Neural progenitor cell (in vitro differentiated cells): ENCODE data around the gene ERICH6. TPM values are rescaled to one million over a fixed set of nuclear protein-coding genes. Genes with fewer than 3 reads are reported as not detected.

Experiments
- DNase-seq: peaks from one replicate; pipeline ENCODE4 v3.0.0-alpha.2; 2016; ENCODE audit warnings: low spot score
- H2AFZ ChIP-seq: fragments of 200-600 bp; sonication (generic); replicated peaks from 2 replicates; pipeline ENCODE4 v1.6.1; 2016; ENCODE audit warnings: antibody characterized with exemption
- H3F3A ChIP-seq: fragments of 200-600 bp; sonication (generic); 2 replicates; pipeline ENCODE4 v1.6.1; 2016; ENCODE audit warnings: antibody characterized with exemption, low read depth
- H3K27ac ChIP-seq: fragments of 200-600 bp; sonication (generic); 2 replicates; pipeline ENCODE4 v1.5.1; 2016; ENCODE audit warnings: mild to moderate bottlenecking
- H3K27me3 ChIP-seq: fragments of 200-600 bp; sonication (generic); 2 replicates; pipeline ENCODE4 v1.6.1; 2016; ENCODE audit warnings: mild to moderate bottlenecking, moderate library complexity
- H3K36me3 ChIP-seq: fragments of 200-600 bp; sonication (generic); 2 replicates; pipeline ENCODE4 v1.5.1; 2016
- H3K4me1 ChIP-seq: fragments of 200-600 bp; sonication (generic); 2 replicates; pipeline ENCODE4 v1.6.1; 2016; ENCODE audit warnings: mixed run types
- H3K4me2 ChIP-seq: fragments of 200-600 bp; sonication (generic); 2 replicates; pipeline ENCODE4 v1.6.1; 2016
- H3K4me3 ChIP-seq: fragments of 200-600 bp; sonication (generic); 2 replicates; pipeline ENCODE4 v1.5.1; 2016
- H3K79me2 ChIP-seq: fragments of 200-600 bp; sonication (generic); 2 replicates; pipeline ENCODE4 v1.6.1; 2016; ENCODE audit warnings: low read depth
- H3K9ac ChIP-seq: fragments of 200-600 bp; sonication (generic); 2 replicates; pipeline ENCODE4 v1.6.1; 2016
- H3K9me3 ChIP-seq: fragments of 200-600 bp; sonication (generic); 2 replicates; pipeline ENCODE4 v1.5.1; 2016; ENCODE audit warnings: low read depth
- H4K20me1 ChIP-seq: fragments of 200-600 bp; sonication (generic); 2 replicates; pipeline ENCODE4 v1.6.1; 2016; ENCODE audit warnings: low read depth
- H3K27ac Mint-ChIP-seq: 3 replicates; pipeline ENCODE4 v1.8.0; 2021; ENCODE audit warnings: mixed read lengths
- H3K27me3 Mint-ChIP-seq: 2 replicates; pipeline ENCODE4 v1.8.0; 2022; ENCODE audit warnings: low read depth, mild to moderate bottlenecking, inconsistent platforms, moderate library complexity, mixed read lengths; ENCODE audit not compliant: insufficient read depth
- H3K36me3 Mint-ChIP-seq: 3 replicates; pipeline ENCODE4 v1.8.0; 2021; ENCODE audit warnings: mixed read lengths
- H3K4me1 Mint-ChIP-seq: 3 replicates; pipeline ENCODE4 v1.8.0; 2021; ENCODE audit warnings: mixed read lengths
- H3K4me3 Mint-ChIP-seq: 3 replicates; pipeline ENCODE4 v1.8.0; 2021; ENCODE audit warnings: mild to moderate bottlenecking, moderate library complexity, mixed read lengths
- H3K9me3 Mint-ChIP-seq: 3 replicates; pipeline ENCODE4 v1.8.0; 2020; ENCODE audit warnings: mixed read lengths
- EZH2 ChIP-seq: fragments of 200-600 bp; sonication (generic); IDR thresholded peaks from 2 replicates; pipeline ENCODE4 v1.6.1; 2017; ENCODE audit warnings: antibody characterized with exemption, mild to moderate bottlenecking, moderate library complexity
- EZH2phosphoT487 ChIP-seq: fragments of 200-600 bp; sonication (generic); IDR thresholded peaks from 2 replicates; pipeline ENCODE4 v1.6.1; 2017; ENCODE audit warnings: antibody characterized with exemption
- total RNA-seq: library from RNA; depleted of rRNA; stranded (reverse); fragments of >200 nt; gene quantifications from 2 replicates; pipeline ENCODE4 v1.2.3, GENCODE V29; 2015; ENCODE audit warnings: low replicate concordance
- TF ChIP-seq, protein P1 (sequence below): fragments of 200-600 bp; sonication (generic); IDR thresholded peaks from 2 replicates; pipeline ENCODE4 v1.5.1; 2017; ENCODE audit warnings: antibody characterized with exemption, mild to moderate bottlenecking

The ERICH6 gene
- total RNA-seq, 1 donor from 2014 or later, result not detected

DNA sequence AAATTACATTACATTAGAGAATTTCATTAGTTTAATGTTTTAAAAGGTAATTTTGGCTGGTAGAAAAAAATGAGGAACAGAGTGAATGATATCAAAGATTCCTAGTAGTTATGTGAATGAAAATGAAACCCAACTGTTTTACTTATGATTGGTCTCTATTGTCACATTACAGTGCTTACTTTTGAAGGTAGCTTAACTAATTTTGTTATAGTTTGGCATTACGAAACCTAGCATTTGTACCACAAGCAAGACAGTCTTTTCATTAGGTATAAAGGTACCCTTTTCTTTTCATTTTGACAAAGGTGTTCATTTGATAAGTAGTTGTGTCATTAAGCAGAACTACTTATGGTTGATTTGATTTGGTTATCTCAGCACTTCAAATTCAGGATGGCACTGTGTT lies 93.7 kb downstream of the ERICH6 start:
- H3K27ac Mint-ChIP-seq, result no peak overlapping the region
- peaks cover 62% of the 10 kb centered on the region for H3K36me3 Mint-ChIP-seq
- DNase-seq, result no peak
- peaks cover 21% of the 10 kb centered on the region for H3K9me3 Mint-ChIP-seq
- Histone ChIP-seq H3F3A (peaks cover 24% of the 10 kb centered on the region), H3K36me3 (peaks cover 5% of the 10 kb centered on the region), H3K27me3 (no peaks in the 10 kb centered on the region), H4K20me1 (no peaks in the 10 kb centered on the region), H3K4me2 (no peak overlapping the region), H3K79me2 (peaks cover 96% of the 10 kb centered on the region), H3K4me3 (no peak overlapping the region), H2AFZ (no peak overlapping the region), H3K9me3 (no peaks in the 10 kb centered on the region), H3K9ac (no peak overlapping the region), H3K4me1 (peaks cover 22% of the 10 kb centered on the region), H3K27ac (no peak overlapping the region)
- H3K4me1 Mint-ChIP-seq, result peaks cover 19% of the 10 kb centered on the region
- no peak for TF ChIP-seq EZH2phosphoT487
- TF ChIP-seq, protein P1, sequence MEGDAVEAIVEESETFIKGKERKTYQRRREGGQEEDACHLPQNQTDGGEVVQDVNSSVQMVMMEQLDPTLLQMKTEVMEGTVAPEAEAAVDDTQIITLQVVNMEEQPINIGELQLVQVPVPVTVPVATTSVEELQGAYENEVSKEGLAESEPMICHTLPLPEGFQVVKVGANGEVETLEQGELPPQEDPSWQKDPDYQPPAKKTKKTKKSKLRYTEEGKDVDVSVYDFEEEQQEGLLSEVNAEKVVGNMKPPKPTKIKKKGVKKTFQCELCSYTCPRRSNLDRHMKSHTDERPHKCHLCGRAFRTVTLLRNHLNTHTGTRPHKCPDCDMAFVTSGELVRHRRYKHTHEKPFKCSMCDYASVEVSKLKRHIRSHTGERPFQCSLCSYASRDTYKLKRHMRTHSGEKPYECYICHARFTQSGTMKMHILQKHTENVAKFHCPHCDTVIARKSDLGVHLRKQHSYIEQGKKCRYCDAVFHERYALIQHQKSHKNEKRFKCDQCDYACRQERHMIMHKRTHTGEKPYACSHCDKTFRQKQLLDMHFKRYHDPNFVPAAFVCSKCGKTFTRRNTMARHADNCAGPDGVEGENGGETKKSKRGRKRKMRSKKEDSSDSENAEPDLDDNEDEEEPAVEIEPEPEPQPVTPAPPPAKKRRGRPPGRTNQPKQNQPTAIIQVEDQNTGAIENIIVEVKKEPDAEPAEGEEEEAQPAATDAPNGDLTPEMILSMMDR, result no peak
- no peak for TF ChIP-seq EZH2
- no peaks in the 10 kb centered on the region for H3K27me3 Mint-ChIP-seq
- H3K4me3 Mint-ChIP-seq, result no peak overlapping the region

Other genes starting within 250 kb of the ERICH6 start
- gene SERP1, start 157.4 kb downstream of the ERICH6 start, total RNA-seq, result 120 and 129 TPM in 2 replicates
- gene EIF2A, start 157.1 kb downstream of the ERICH6 start, total RNA-seq, result 109 and 135 TPM in 2 replicates
- 73.4 and 133 TPM in 2 replicates for gene SELENOT, start 100.6 kb downstream of the ERICH6 start, total RNA-seq
- gene SIAH2, start 59.2 kb upstream of the ERICH6 start, total RNA-seq, result 14.6 TPM in 2 replicates
- gene MINDY4B, start 201.5 kb upstream of the ERICH6 start, total RNA-seq, result not detected in 2 replicates